EH (cell line): ENCODE data around the gene ZNF560.
"Not testable (repeated sequence)": the region's sequence is repeated elsewhere in the genome, so short reads cannot be mapped to it uniquely, and the experiment has no call there.

ENCODE experiments used
- DNase-seq: peaks from one replicate; pipeline ENCODE4 v3.0.0-alpha.2; 2015; ENCODE audit warnings: low read depth

Gene ZNF560

GRCh38 chr19:9498183-9498902 lies at the start of gene ZNF560:
Gene ZNF560, minus strand, starts transcription at chr19:9498616. Its CDS starts 23,303 bp downstream, at chr19:9475313.
- DNase-seq = peak; percentile 4

GRCh38 chr19:9547870-9548269 lies 49.5 kb upstream of the ZNF560 start:
- no peak for DNase-seq

- not testable (repeated sequence) for DNase-seq
These were observed 42.9 kb upstream of the ZNF560 start for GRCh38 chr19:9541281-9541680.

- not testable (repeated sequence) for DNase-seq
These were observed 41.5 kb upstream of the ZNF560 start for GRCh38 chr19:9539921-9540320.

- not testable (repeated sequence) for DNase-seq
These were observed 40.8 kb upstream of the ZNF560 start for GRCh38 chr19:9539201-9539600.

- peak; percentile 86 for DNase-seq
These were observed 40.0 kb upstream of the ZNF560 start, which contains the start of gene ZNF426 for GRCh38 chr19:9538183-9539058. Gene ZNF426, minus strand, starts transcription at chr19:9538645. Its CDS starts 2,413 bp downstream, at chr19:9536232.

GRCh38 chr19:9535934-9536333 lies 37.5 kb upstream of the ZNF560 start:
- no peak for DNase-seq

GRCh38 chr19:9531933-9532332 lies 33.5 kb upstream of the ZNF560 start:
- peak; percentile 18 for DNase-seq

GRCh38 chr19:9528757-9529336 lies 30.4 kb upstream of the ZNF560 start:
- peak; percentile 16 for DNase-seq

- DNase-seq = no peak
These were observed 25.6 kb upstream of the ZNF560 start for GRCh38 chr19:9523885-9524474.

GRCh38 chr19:9507285-9507684 lies 8.9 kb upstream of the ZNF560 start:
- no peak for DNase-seq

- no peak for DNase-seq
These were observed 2.4 kb upstream of the ZNF560 start for GRCh38 chr19:9500796-9501195.

- DNase-seq = no peak
These were observed 4.3 kb downstream of the ZNF560 start for GRCh38 chr19:9494096-9494495.

- no peak for DNase-seq
These were observed 11.4 kb downstream of the ZNF560 start for GRCh38 chr19:9487016-9487415.

GRCh38 chr19:9485140-9485539 lies 13.3 kb downstream of the ZNF560 start:
- DNase-seq = no peak

- no peak for DNase-seq
These were observed 23.4 kb downstream of the ZNF560 start for GRCh38 chr19:9474975-9475374.

GRCh38 chr19:9467161-9467560 lies 31.3 kb downstream of the ZNF560 start:
- no peak for DNase-seq

GRCh38 chr19:9461938-9462337 lies 36.5 kb downstream of the ZNF560 start:
- DNase-seq = no peak

- DNase-seq = no peak
These were observed 42.3 kb downstream of the ZNF560 start for GRCh38 chr19:9456018-9456689.

- DNase-seq = no peak
These were observed 44.5 kb downstream of the ZNF560 start for GRCh38 chr19:9453953-9454352.

GRCh38 chr19:9445037-9445436 lies 53.4 kb downstream of the ZNF560 start:
- DNase-seq = no peak

GRCh38 chr19:9436358-9436757 lies 62.1 kb downstream of the ZNF560 start:
- DNase-seq = no peak
